GM12878 (cell line): Measurements from ENCODE around the gene CRYZL1. TPM values are rescaled to one million over a fixed set of nuclear protein-coding genes. Genes with fewer than 3 reads are reported as not detected.

ENCODE experiments used
- ATAC-seq: fragments of 200-7000 bp; cut with Tn5 transposase; 3 replicates; pipeline ENCODE4 v1.9.1; 2020; ENCODE audit warnings: mild to moderate bottlenecking, moderate library complexity
- BruUV-seq: library from RNA; stranded (reverse); fragments of 400-500 nt; replicated peaks from 2 replicates; lab custom pipeline; 2021; lab: Mats Ljungman, UMichigan
- CTCF ChIA-PET: fragments of 300-600 bp; sonication (Branson Sonifier 250); formaldehyde crosslinking; extraction: SDS; loops from one replicate; lab custom pipeline; 2021; ENCODE audit warnings: inconsistent platforms; lab: Yijun Ruan, JAX
- POLR2A ChIA-PET: fragments of 350-600 bp; formaldehyde crosslinking; extraction: SDS; loops from one replicate; lab custom pipeline; 2021; ENCODE audit warnings: inconsistent platforms; lab: Charles Lee
- RAD21 ChIA-PET: fragments of 300-600 bp; sonication (Branson Sonifier 250); formaldehyde crosslinking; loops from one replicate; lab custom pipeline; 2023; ENCODE audit warnings: antibody characterized with exemption; ENCODE audit not compliant: unreplicated experiment; lab: Charles Lee
- SMC1A ChIA-PET: fragments of 300-600 bp; sonication (Branson Sonifier 250); formaldehyde crosslinking; loops from one replicate; lab custom pipeline; 2023; ENCODE audit not compliant: unreplicated experiment, uncharacterized antibody; lab: Charles Lee
- DNase-seq: peaks from one replicate; pipeline ENCODE4 v3.0.0-alpha.2; 2011; ENCODE audit warnings: low read depth, low spot score
- FAIRE-seq: peaks from 3 replicates; lab custom pipeline; 2011; peaks lifted over from hg19 to GRCh38; lab: Jason Lieb, UNC
- H2AFZ ChIP-seq: 2 replicates; pipeline ENCODE4 v1.6.0; 2011; ENCODE audit warnings: low read depth, low read length, control low read depth; ENCODE audit not compliant: control insufficient read depth
- H3K27ac ChIP-seq: 2 replicates; pipeline ENCODE4 v1.5.1; 2011; ENCODE audit warnings: control low read depth; ENCODE audit not compliant: control insufficient read depth, insufficient read depth
- H3K27me3 ChIP-seq, 2 experiments: replicated peaks in 1 of 2; 2 replicates each; pipeline versions ENCODE4 v1.6.0 to v1.6.1; 2011; ENCODE audit warnings: low read length in 1 of 2; ENCODE audit not compliant: control insufficient read depth in 2 of 2, insufficient read depth in 2 of 2
- H3K36me3 ChIP-seq, 2 experiments: 2 replicates each; pipeline ENCODE4 v1.5.1; 2011; ENCODE audit warnings: low read length in 1 of 2; ENCODE audit not compliant: control insufficient read depth in 2 of 2, insufficient read depth in 2 of 2
- H3K4me1 ChIP-seq: 2 replicates; pipeline ENCODE4 v1.6.1; 2011; ENCODE audit warnings: mild to moderate bottlenecking, low read length, moderate library complexity, mixed read lengths; ENCODE audit not compliant: control insufficient read depth, insufficient read depth
- H3K4me2 ChIP-seq: 2 replicates; pipeline ENCODE4 v1.6.0; 2011; ENCODE audit warnings: control low read depth; ENCODE audit not compliant: control insufficient read depth, insufficient read depth
- H3K4me3 ChIP-seq: fragments of 200-600 bp; sonication (generic); 2 replicates; pipeline ENCODE4 v1.5.1; 2016
- H3K79me2 ChIP-seq: 2 replicates; pipeline ENCODE4 v1.6.0; 2011; ENCODE audit warnings: low read length; ENCODE audit not compliant: control insufficient read depth, insufficient read depth
- H3K9ac ChIP-seq: 2 replicates; pipeline ENCODE4 v1.8.0; 2011; ENCODE audit warnings: low read length, control low read depth, mixed read lengths; ENCODE audit not compliant: control insufficient read depth, insufficient read depth
- H3K9me3 ChIP-seq: replicated peaks from 3 replicates; pipeline ENCODE4 v1.5.1; 2011; ENCODE audit warnings: mild to moderate bottlenecking, low read length; ENCODE audit not compliant: control insufficient read depth, insufficient read depth
- H4K20me1 ChIP-seq: 2 replicates; pipeline ENCODE4 v1.6.0; 2011; ENCODE audit not compliant: control insufficient read depth, insufficient read depth
- BRCA1 ChIP-seq: IDR thresholded peaks from 2 replicates; pipeline ENCODE4 v1.6.1; 2011; ENCODE audit warnings: low read depth, low read length, improper control_type of control experiment
- E4F1 ChIP-seq: fragments of 450-650 bp; IDR thresholded peaks from 2 replicates; pipeline ENCODE4 v1.6.1; 2018; ENCODE audit warnings: borderline replicate concordance, mild to moderate bottlenecking; ENCODE audit not compliant: partially characterized antibody
- ELK1 ChIP-seq: IDR thresholded peaks from 2 replicates; pipeline ENCODE4 v1.6.1; 2012; ENCODE audit warnings: low read depth, low read length, improper control_type of control experiment
- IRF4 ChIP-seq: IDR thresholded peaks from 2 replicates; pipeline ENCODE4 v1.6.1; 2011; ENCODE audit warnings: low read depth, low read length
- MEF2A ChIP-seq: IDR thresholded peaks from 2 replicates; pipeline ENCODE4 v1.6.1; 2011; ENCODE audit warnings: low read depth, mild to moderate bottlenecking, low read length, moderate library complexity; ENCODE audit not compliant: insufficient read depth
- MTA2 ChIP-seq: fragments of 450-650 bp; IDR thresholded peaks from 2 replicates; pipeline ENCODE4 v1.6.1; 2016; ENCODE audit warnings: low read depth, mild to moderate bottlenecking, moderate library complexity
- MYC ChIP-seq: IDR thresholded peaks from 2 replicates; pipeline ENCODE4 v1.6.1; 2011; ENCODE audit warnings: mild to moderate bottlenecking, low read length, moderate library complexity, inconsistent platforms; ENCODE audit not compliant: insufficient read depth, insufficient replicate concordance, insufficient read length, severe bottlenecking
- PKNOX1 ChIP-seq: fragments of 450-650 bp; IDR thresholded peaks from 2 replicates; pipeline ENCODE4 v1.6.1; 2016; ENCODE audit warnings: mild to moderate bottlenecking
- POLR2AphosphoS2 ChIP-seq: IDR thresholded peaks from 2 replicates; pipeline ENCODE4 v1.6.1; 2011; ENCODE audit warnings: low read depth, mild to moderate bottlenecking, low read length, improper control_type of control experiment, moderate library complexity
- POLR2AphosphoS5 ChIP-seq: IDR thresholded peaks from 2 replicates; pipeline ENCODE4 v1.6.1; 2011; ENCODE audit warnings: mild to moderate bottlenecking, low read length, inconsistent platforms
- SIX5 ChIP-seq: IDR thresholded peaks from 2 replicates; pipeline ENCODE4 v1.6.1; 2011; ENCODE audit warnings: mild to moderate bottlenecking, low read depth, low read length, moderate library complexity; ENCODE audit not compliant: severe bottlenecking
- SP1 ChIP-seq: IDR thresholded peaks from one replicate; pipeline ENCODE4 v1.6.1; 2011; ENCODE audit warnings: low read depth, low read length
- ZZZ3 ChIP-seq: IDR thresholded peaks from 2 replicates; pipeline ENCODE4 v1.6.1; 2011; ENCODE audit warnings: low read depth; ENCODE audit not compliant: control insufficient read depth, insufficient read length
- WGBS: methylation state at CpG from one replicate; pipeline ENCODE4 v1.1.6; 2016; ENCODE audit warnings: low lambda C conversion rate; ENCODE audit not compliant: insufficient replicate concordance, insufficient coverage; ENCODE audit errors: missing lambda C conversion rate; 5-methylcytosine and 5-hydroxymethylcytosine counted together
- in situ Hi-C: fragments of 300-500 bp; cut with MboI; formaldehyde crosslinking; loops from 9 replicates; pipeline ENCODE4 v1.14.3; 2018; ENCODE audit warnings: mixed read lengths
- intact Hi-C: fragments of 100-400 bp; cut with micrococcal nuclease; formaldehyde crosslinking; loops from one replicate; pipeline ENCODE4 v1.14.2; 2022; ENCODE audit not compliant: unreplicated experiment
- polyA plus RNA-seq, 11 experiments: library from polyadenylated mRNA; depleted of rRNA in 4 of 11; unstranded in 6 of 11; stranded (reverse) in 5 of 11; fragments of >200 nt; fragmentation: Nextera tagmentation in 4 of 11; fragmentation: Illumina TruSeq in 1 of 11; extraction: Ambion mirVana in 4 of 11; extraction: Trizol in 1 of 11; gene quantifications; 1 replicate in 1 of 11; 2 replicates in 10 of 11; pipeline versions ENCODE4 v1.2.1 to v1.2.3, GENCODE V29; 2011 to 2016; ENCODE audit warnings: inconsistent platforms in 2 of 11, missing spikeins in 2 of 11, low read depth in 1 of 11
- total RNA-seq, 4 experiments: library from RNA; depleted of rRNA in 3 of 4; stranded (reverse); fragments of >200 nt in 3 of 4; fragmentation: Illumina TruSeq in 1 of 4; extraction: Trizol in 1 of 4; gene quantifications; 2 replicates each; pipeline versions ENCODE4 v1.2.1 to v1.2.3, GENCODE V29; 2013 to 2021
- TF ChIP-seq, protein P1 (sequence below): fragments of 450-650 bp; IDR thresholded peaks from 2 replicates; pipeline ENCODE4 v1.6.1; 2016; ENCODE audit warnings: mild to moderate bottlenecking

Gene CRYZL1
- total and polyA plus RNA-seq, 10 of the 15 experiments (the other 5 are each of a cell fraction or from before 2014, with no cell fraction given): 14.3 to 72.4 (median 30.7) TPM

DNA sequence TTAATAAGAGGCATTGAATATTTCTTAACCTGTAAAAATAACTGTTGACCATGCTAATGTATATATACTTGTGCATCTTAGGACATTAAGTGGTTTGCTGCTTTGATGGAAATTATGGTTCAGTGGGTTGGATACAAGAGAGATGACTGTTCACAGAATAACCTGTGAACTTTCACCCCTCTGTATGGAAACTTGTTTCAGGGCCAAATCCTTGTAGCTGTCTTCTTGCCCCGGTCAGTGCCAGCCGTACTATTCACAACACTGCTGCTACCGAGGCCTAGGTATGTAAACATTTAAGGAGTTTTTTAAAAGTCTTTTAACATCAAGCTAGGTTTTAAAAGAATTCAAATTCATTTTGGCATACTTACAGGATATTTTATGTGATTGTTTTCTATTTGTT lies 69.2 kb downstream of the CRYZL1 start:
- RAD21 ChIA-PET: interaction anchor here (1.2 to 1.8 kb wide), 2 partner anchors 33 kb away, joined by 4 to 6 read pairs; no protein-coding TSS in a partner anchor
- no peak overlapping the region for H2AFZ ChIP-seq

More for the DNA sequence above, 69.2 kb downstream of the CRYZL1 start:
- Histone ChIP-seq H3K27me3 (no peaks in the 10 kb centered on the region), H3K4me3 (no peak overlapping the region), H3K9me3 (no peaks in the 10 kb centered on the region), H4K20me1 (no peaks in the 10 kb centered on the region), H3K36me3 (peaks cover 6 to 45% of the 10 kb centered on the region in 2 experiments), H3K4me1 (no peaks in the 10 kb centered on the region), H3K4me2 (no peak overlapping the region), H3K79me2 (no peaks in the 10 kb centered on the region), H3K27ac (no peak overlapping the region), H3K9ac (no peak overlapping the region)
- WGBS: 100% methylated on average over 3 of the region's 3 CpGs
- ChIA-PET CTCF (interaction anchor here (1.1 to 2.9 kb wide), 3 partner anchors 15 to 34 kb away, joined by 4 to 15 read pairs (median 5); partner anchors contain the start of gene DONSON), SMC1A (interaction anchor here (0.6 to 1.5 kb wide), 3 partner anchors 9 to 120 kb away, joined by 3 to 5 read pairs (median 3); no protein-coding TSS in a partner anchor), POLR2A (interaction anchor here (1.1 to 2.2 kb wide), 2 partner anchors 9 to 11 kb away, joined by 3 to 7 read pairs; no protein-coding TSS in a partner anchor)
- intact Hi-C loops: no loop called here
- TF ChIP-seq ZZZ3: no peak
- TF ChIP-seq POLR2AphosphoS2: no peak
- no peak for TF ChIP-seq E4F1
- TF ChIP-seq IRF4: no peak
- TF ChIP-seq, protein P1, sequence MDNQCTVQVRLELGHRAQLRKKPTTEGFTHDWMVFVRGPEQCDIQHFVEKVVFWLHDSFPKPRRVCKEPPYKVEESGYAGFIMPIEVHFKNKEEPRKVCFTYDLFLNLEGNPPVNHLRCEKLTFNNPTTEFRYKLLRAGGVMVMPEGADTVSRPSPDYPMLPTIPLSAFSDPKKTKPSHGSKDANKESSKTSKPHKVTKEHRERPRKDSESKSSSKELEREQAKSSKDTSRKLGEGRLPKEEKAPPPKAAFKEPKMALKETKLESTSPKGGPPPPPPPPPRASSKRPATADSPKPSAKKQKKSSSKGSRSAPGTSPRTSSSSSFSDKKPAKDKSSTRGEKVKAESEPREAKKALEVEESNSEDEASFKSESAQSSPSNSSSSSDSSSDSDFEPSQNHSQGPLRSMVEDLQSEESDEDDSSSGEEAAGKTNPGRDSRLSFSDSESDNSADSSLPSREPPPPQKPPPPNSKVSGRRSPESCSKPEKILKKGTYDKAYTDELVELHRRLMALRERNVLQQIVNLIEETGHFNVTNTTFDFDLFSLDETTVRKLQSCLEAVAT: no peak
- TF ChIP-seq POLR2AphosphoS5: no peak
- TF ChIP-seq MEF2A: no peak
- no peak for TF ChIP-seq SIX5
- TF ChIP-seq MYC: no peak
- no peak for TF ChIP-seq BRCA1
- TF ChIP-seq MTA2: no peak
- TF ChIP-seq ELK1: no peak
- TF ChIP-seq SP1: no peak
- TF ChIP-seq PKNOX1: no peak
- no TSS peak for BruUV-seq
- FAIRE-seq: no peak
- in situ Hi-C loops: no loop called here
- DNase-seq: no peak
- no peak for ATAC-seq
